ENCODE results near the gene GALNTL6. TPM values are rescaled to one million over a fixed set of nuclear protein-coding genes. Genes with fewer than 3 reads are reported as not detected.

Gene GALNTL6
- total and polyA plus RNA-seq, 2 of the 4 experiments (the other 2 are of a cell fraction): under 0.01 TPM; not detected in 1

- ChIA-PET CTCF (interaction anchor here (1.4 to 1.8 kb wide), 2 partner anchors 9 to 17 kb away, joined by 4 read pairs; no protein-coding TSS in a partner anchor), POLR2A (ENCODE audit: unreplicated experiment) (interaction anchor here (0.5 to 0.6 kb wide), 2 partner anchors 13 to 20 kb away, joined by 3 read pairs; no protein-coding TSS in a partner anchor)
- Histone ChIP-seq H2BK15ac (ENCODE audit: low read depth, low read length) (peak overlapping the region; percentile 30; the same call in 1 of the 3 replicates), H2BK20ac (ENCODE audit: low read depth, low read length) (peak overlapping the region; percentile 52; the same call in 1 of the 2 replicates), H4K91ac (ENCODE audit: insufficient read depth, low read depth, low read length) (no peak overlapping the region; the same call in none of the 2 replicates), H3K4me3 (ENCODE audit: insufficient read depth, low read depth, low read length) (no peak overlapping the region), H2AFZ (replicated peaks; ENCODE audit: low read length, poor library complexity) (peak overlapping the region; percentile 33), H2BK5ac (ENCODE audit: low read depth, low read length, poor library complexity, severe bottlenecking) (no peak overlapping the region), H3K4me1 (ENCODE audit: control insufficient read depth, insufficient read depth, low read length) (peaks cover 10% of the 10 kb centered on the region; the same call in 1 of the 2 replicates), H2AK5ac (ENCODE audit: low read depth, low read length) (no peak overlapping the region; the same call in 1 of the 2 replicates), H3K4me2 (ENCODE audit: low read depth, low read length) (peak overlapping the region; percentile 28; the same call in 1 of the 2 replicates), H3K23ac (ENCODE audit: low read depth, low read length) (no peak overlapping the region), H2BK120ac (ENCODE audit: low read depth, low read length) (peak overlapping the region; percentile 66), H4K20me1 (ENCODE audit: insufficient read depth, low read length) (no peaks in the 10 kb centered on the region), H3K9me3 (ENCODE audit: control insufficient read depth, insufficient read depth, low read length) (no peaks in the 10 kb centered on the region), H4K5ac (ENCODE audit: low read depth, low read length) (peak overlapping the region; percentile 91), H3K36me3 (ENCODE audit: control insufficient read depth, insufficient read depth, low read length) (no peaks in the 10 kb centered on the region), H4K8ac (ENCODE audit: low read depth in 2 of 2, low read length in 2 of 2) (peak overlapping the region in 1 of 2 experiments; percentile 31; a peak in 2 of 4 replicates), H3K9me1 (ENCODE audit: insufficient read depth, low read length) (no peaks in the 10 kb centered on the region), H3K27ac (ENCODE audit: insufficient read depth, low read length) (peak overlapping the region; percentile 38; the same call in 1 of the 2 replicates), H3K27me3 (ENCODE audit: control insufficient read depth, insufficient read depth, low read length) (no peaks in the 10 kb centered on the region), H3K56ac (ENCODE audit: extremely low read depth, insufficient read depth, low read length) (no peak overlapping the region; the same call in 1 of the 2 replicates), H3K79me1 (ENCODE audit: low read depth in 1 of 2, low read length in 2 of 2) (no peaks in the 10 kb centered on the region), H3K4ac (ENCODE audit: low read depth, low read length) (peak overlapping the region; percentile 56), H2AK9ac (replicated peaks; ENCODE audit: low read depth, low read length, poor library complexity) (no peak overlapping the region), H3K14ac (replicated peaks; ENCODE audit: low read depth, low read length) (peak overlapping the region; percentile 11; the same call in 1 of the 2 replicates), H3K18ac (ENCODE audit: low read depth, low read length) (peak overlapping the region; percentile 87), H3K9ac (ENCODE audit: low read depth, low read length) (no peak overlapping the region)
- WGBS, 2 experiments (ENCODE audit: extremely low coverage in 2 of 2, insufficient read length in 1 of 2): 93% methylated on average over 2 of the region's 4 CpGs; no CpG with 5 or more reads in 1 of the 2 experiments
- no TSS peak for BruUV-seq (replicated peaks)
- dilution Hi-C loops (cut with HindIII; ENCODE audit: low sequenced_read_pairs, unreplicated experiment) (no loop called here), in situ Hi-C loops (cut with MboI; ENCODE audit: low sequenced_read_pairs) (no loop called here), intact Hi-C loops (cut with micrococcal nuclease) (loop anchor here (5.0 kb wide), 1 partner anchor 144 kb away; no protein-coding TSS in a partner anchor)
- DNase-seq (peak; percentile 91), ATAC-seq (ENCODE audit: low read depth) (peak; percentile 76)
- TF ChIP-seq FOS (IDR thresholded peaks at IDR 0.05; ENCODE audit: low read depth, low read length) (peak; percentile 48; the same call in 1 of the 2 replicates), POLR2A (IDR thresholded peaks at IDR 0.05; ENCODE audit: low read depth, low read length) (no peak)
Measured at GRCh38 chr4:172996571-172997216, 1183.5 kb downstream of the GALNTL6 start.
